A549 treated with GW870086 at 1 μM for 4 hours (cell line): ENCODE results near the gene ABCB4. TPM values are rescaled to one million over a fixed set of nuclear protein-coding genes. Genes with fewer than 3 reads are reported as not detected.

Experiments used
- total RNA-seq: library from RNA; stranded (reverse); fragments of 200-300 nt; extraction: Qiagen RNA extraction; gene quantifications from 5 replicates; pipeline ENCODE4 v1.2.3, GENCODE V29; 2022; ENCODE audit warnings: low read depth

Gene ABCB4
- 0.03 TPM in 1 of 5 replicates, not detected in the others for total RNA-seq

DNA sequence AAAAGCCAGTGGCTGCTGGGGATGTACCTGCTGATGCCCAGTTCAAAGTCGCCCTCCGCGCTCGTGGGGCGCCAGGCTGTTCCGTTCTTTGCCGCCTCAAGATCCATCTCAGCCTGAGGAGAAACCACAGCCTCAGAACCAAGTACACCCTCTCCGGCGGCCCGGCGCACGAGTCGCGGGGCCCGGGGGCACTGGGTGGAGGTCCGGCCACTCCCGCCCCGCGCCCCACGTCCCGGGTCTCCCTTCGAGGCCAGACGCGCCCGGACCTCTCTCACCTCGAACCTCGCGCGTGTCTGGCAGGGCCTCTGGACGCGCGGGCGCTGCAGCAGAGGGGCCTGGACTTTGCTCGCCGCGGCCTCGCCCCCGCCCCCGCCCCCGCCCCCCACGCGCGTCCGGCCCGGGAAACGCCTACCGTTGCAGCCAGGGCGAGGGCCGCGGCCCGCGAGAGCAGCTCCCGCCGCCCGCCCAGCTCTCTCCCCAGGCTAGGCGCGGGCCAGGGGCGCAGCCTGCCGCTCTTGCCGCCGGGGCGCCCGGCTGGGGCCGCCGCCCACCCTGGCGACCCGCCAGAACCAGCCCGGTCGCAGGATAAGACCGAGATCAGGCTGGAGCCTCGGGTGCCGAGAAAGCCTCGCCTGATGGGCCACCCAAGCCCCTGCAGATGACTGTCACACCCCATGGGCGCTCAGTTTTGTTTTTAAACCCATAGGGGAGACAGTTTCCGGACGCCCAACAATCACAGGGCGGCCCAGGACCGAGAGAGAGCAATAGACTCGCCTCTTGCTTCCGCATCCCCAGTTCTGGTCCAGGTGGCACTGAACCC, at the start of gene ABCB4:
TSS of gene ABCB4 (minus strand) at position 322 of the 820 bp plus-strand sequence. CDS start at position 107, 215 bp downstream.

Other genes starting within 250 kb of the ABCB4 start
- gene CROT, start 130.0 kb downstream of the ABCB4 start, total RNA-seq: 5.3 to 7.9 TPM (median 6.8 TPM) in 5 replicates
- 0.12 to 0.22 TPM (median 0.13 TPM) in 3 of 5 replicates, not detected in the others for gene ABCB1, start 125.2 kb upstream of the ABCB4 start, total RNA-seq
- gene RUNDC3B, start 152.7 kb upstream of the ABCB4 start, total RNA-seq: not detected in 5 replicates